H1 (cell line): ENCODE results near the gene SPOCK1.

ENCODE experiments used
- CTCF ChIP-seq, 3 experiments: IDR thresholded peaks; 1 replicate in 2 of 3; 2 replicates in 1 of 3; pipeline versions ENCODE4 v1.5.1 to v1.6.1; 2011; ENCODE audit warnings: low read length in 3 of 3, mild to moderate bottlenecking in 3 of 3, inconsistent platforms in 2 of 3, low read depth in 1 of 3, moderate library complexity in 1 of 3; ENCODE audit not compliant: insufficient read depth in 1 of 3; ENCODE audit errors: control extremely low read depth in 1 of 3
- EZH2 ChIP-seq: fragments of 200-600 bp; sonication (generic); IDR thresholded peaks from 2 replicates; pipeline ENCODE4 v1.7.1; 2012; ENCODE audit warnings: low read depth, mild to moderate bottlenecking, moderate library complexity, low read length, inconsistent platforms; ENCODE audit not compliant: severe bottlenecking
- FOSL1 ChIP-seq: IDR thresholded peaks from 2 replicates; pipeline ENCODE4 v1.6.1; 2011; ENCODE audit warnings: mild to moderate bottlenecking, low read depth, low read length, moderate library complexity; ENCODE audit not compliant: insufficient read depth
- GTF2F1 ChIP-seq: IDR thresholded peaks from 2 replicates; pipeline ENCODE4 v1.6.1; 2012; ENCODE audit warnings: low read depth, low read length, improper control_type of control experiment, borderline replicate concordance

DNA sequence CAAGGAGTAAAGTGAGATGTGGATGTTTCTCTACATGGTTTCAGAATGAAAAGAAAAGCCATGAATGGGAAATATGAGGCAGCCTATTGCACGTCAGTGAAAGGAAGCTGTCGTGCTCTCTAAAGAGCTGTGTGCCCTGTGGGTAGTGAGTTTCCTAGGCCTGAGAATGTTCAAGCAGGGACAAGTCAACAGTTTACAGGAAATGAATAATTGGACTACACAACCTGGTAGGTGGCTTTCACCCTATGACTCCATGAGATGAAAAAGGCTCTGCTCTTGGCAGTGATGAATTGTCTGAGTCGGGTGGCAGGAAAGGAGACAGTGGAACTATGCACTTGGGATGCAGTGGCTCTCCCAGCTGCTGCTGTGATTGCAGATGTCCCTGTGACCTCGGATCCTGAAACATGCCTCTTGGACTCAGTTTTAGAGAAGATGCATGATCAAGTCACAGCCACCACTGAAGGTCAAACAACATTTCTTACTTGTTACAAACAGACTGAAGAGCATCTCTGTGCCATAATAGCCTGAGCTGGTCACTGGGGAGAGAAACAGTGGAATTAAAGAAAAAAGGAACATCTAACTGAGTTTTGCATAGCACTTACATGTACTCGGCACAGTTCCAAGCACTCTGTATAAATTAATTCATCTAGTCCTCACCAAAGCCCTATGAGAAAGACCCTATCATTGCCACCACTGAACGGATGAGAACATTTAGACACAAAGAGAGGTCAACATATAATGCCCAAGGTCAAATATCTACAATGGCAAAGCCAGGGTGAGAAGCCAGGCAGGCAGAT, 293.7 kb downstream of the SPOCK1 start:
- TF ChIP-seq GTF2F1: no peak
- no peak for TF ChIP-seq FOSL1
- TF ChIP-seq EZH2: no peak
- no peak for TF ChIP-seq CTCF (IDR thresholded peaks at IDR 0.05; ENCODE audit: control extremely low read depth in 1 of 3, insufficient read depth in 1 of 3, low read depth in 1 of 3, low read length in 3 of 3)
